Mesenchymal stem cell (in vitro differentiated cells and primary cell): ENCODE measurements around the gene PLAC1.

ENCODE experiments used
- DNase-seq: peaks from one replicate; pipeline ENCODE4 v3.0.0-alpha.2; 2013
- H2AFZ ChIP-seq: one replicate; pipeline ENCODE4 v1.6.1; 2013; ENCODE audit warnings: low read depth, mild to moderate bottlenecking, control low read depth, inconsistent platforms, low read length, moderate library complexity
- H2AK5ac ChIP-seq: 2 replicates; pipeline ENCODE4 v1.6.1; 2013; ENCODE audit warnings: low read length, moderate library complexity, mild to moderate bottlenecking, inconsistent platforms; ENCODE audit not compliant: severe bottlenecking
- H2BK120ac ChIP-seq: one replicate; pipeline ENCODE4 v1.6.1; 2013; ENCODE audit warnings: low read depth, mild to moderate bottlenecking, inconsistent platforms, low read length, moderate library complexity
- H2BK12ac ChIP-seq, 2 experiments: one replicate each; pipeline ENCODE4 v1.6.1; 2013; ENCODE audit warnings: inconsistent platforms in 2 of 2, low read length in 2 of 2, mild to moderate bottlenecking in 2 of 2, moderate library complexity in 2 of 2, control low read depth in 1 of 2
- H2BK15ac ChIP-seq: one replicate; pipeline ENCODE4 v1.6.1; 2013; ENCODE audit warnings: mild to moderate bottlenecking, low read depth, inconsistent platforms; ENCODE audit not compliant: poor library complexity, severe bottlenecking
- H2BK5ac ChIP-seq: 2 replicates; pipeline ENCODE4 v1.6.1; 2013; ENCODE audit warnings: low read depth, mild to moderate bottlenecking, low read length, control low read depth, inconsistent platforms; ENCODE audit not compliant: poor library complexity, severe bottlenecking
- H3K14ac ChIP-seq, 2 experiments: one replicate each; pipeline ENCODE4 v1.6.1; 2013; ENCODE audit warnings: inconsistent platforms in 2 of 2, low read length in 2 of 2, control low read depth in 1 of 2, mild to moderate bottlenecking in 1 of 2, moderate library complexity in 1 of 2
- H3K18ac ChIP-seq, 2 experiments: one replicate each; pipeline ENCODE4 v1.6.1; 2013; ENCODE audit warnings: inconsistent platforms in 2 of 2, low read length in 2 of 2, control low read depth in 1 of 2, low read depth in 1 of 2, mild to moderate bottlenecking in 1 of 2
- H3K23ac ChIP-seq, 2 experiments: one replicate each; pipeline ENCODE4 v1.6.1; 2013; ENCODE audit warnings: inconsistent platforms in 2 of 2, low read length in 2 of 2, mild to moderate bottlenecking in 2 of 2, moderate library complexity in 2 of 2, control low read depth in 1 of 2
- H3K27ac ChIP-seq: 2 replicates; pipeline ENCODE4 v1.5.1; 2013; ENCODE audit warnings: mild to moderate bottlenecking, moderate library complexity, low read length, control low read depth, inconsistent platforms; ENCODE audit not compliant: poor library complexity, severe bottlenecking
- H3K27me3 ChIP-seq, 2 experiments: 2 replicates each; pipeline versions ENCODE4 v1.6.1 to v1.7.0; 2013; ENCODE audit warnings: low read length in 2 of 2, mild to moderate bottlenecking in 2 of 2, moderate library complexity in 2 of 2, control low read depth in 1 of 2, inconsistent platforms in 1 of 2; ENCODE audit not compliant: control insufficient read depth in 1 of 2, insufficient read depth in 1 of 2
- H3K36me3 ChIP-seq, 2 experiments: 2 replicates each; pipeline versions ENCODE4 v1.6.1 to v1.7.0; 2013; ENCODE audit warnings: low read length in 2 of 2, control low read depth in 1 of 2, inconsistent platforms in 1 of 2, low read depth in 1 of 2, mild to moderate bottlenecking in 1 of 2; ENCODE audit not compliant: insufficient read depth in 2 of 2, control insufficient read depth in 1 of 2
- H3K4ac ChIP-seq, 2 experiments: one replicate each; pipeline ENCODE4 v1.6.1; 2013; ENCODE audit warnings: inconsistent platforms in 2 of 2, low read length in 2 of 2, mild to moderate bottlenecking in 2 of 2, moderate library complexity in 2 of 2, control low read depth in 1 of 2, low read depth in 1 of 2
- H3K4me1 ChIP-seq: 2 replicates; pipeline ENCODE4 v1.6.1; 2013; ENCODE audit warnings: low read depth, low read length, control low read depth; ENCODE audit not compliant: control insufficient read depth, insufficient read depth
- H3K4me2 ChIP-seq: 2 replicates; pipeline ENCODE4 v1.6.1; 2013; ENCODE audit warnings: low read length, mild to moderate bottlenecking, inconsistent platforms; ENCODE audit not compliant: poor library complexity, severe bottlenecking
- H3K4me3 ChIP-seq, 2 experiments: 2 replicates each; pipeline versions ENCODE4 v1.5.1 to v1.7.0; 2013; ENCODE audit warnings: low read length in 2 of 2, mild to moderate bottlenecking in 2 of 2, control low read depth in 1 of 2, low read depth in 1 of 2; ENCODE audit not compliant: insufficient read depth in 1 of 2
- H3K79me1 ChIP-seq: replicated peaks from 2 replicates; pipeline ENCODE4 v1.6.1; 2013; ENCODE audit warnings: mild to moderate bottlenecking, control low read depth, low read length, inconsistent platforms; ENCODE audit not compliant: poor library complexity, severe bottlenecking
- H3K9ac ChIP-seq: 2 replicates; pipeline ENCODE4 v1.7.0; 2013; ENCODE audit warnings: mild to moderate bottlenecking, low read length, moderate library complexity
- H3K9me3 ChIP-seq: 2 replicates; pipeline ENCODE4 v1.7.0; 2013; ENCODE audit warnings: mild to moderate bottlenecking, low read length; ENCODE audit not compliant: control insufficient read depth
- H4K8ac ChIP-seq: one replicate; pipeline ENCODE4 v1.6.1; 2013; ENCODE audit warnings: inconsistent platforms, mild to moderate bottlenecking, low read length, moderate library complexity
- H4K91ac ChIP-seq: one replicate; pipeline ENCODE4 v1.6.1; 2013; ENCODE audit warnings: mild to moderate bottlenecking, low read length, inconsistent platforms
- WGBS: methylation state at CpG from one replicate; pipeline ENCODE4 v1.1.7; 2013; ENCODE audit warnings: mixed read lengths; 5-methylcytosine and 5-hydroxymethylcytosine counted together

Gene PLAC1

DNA sequence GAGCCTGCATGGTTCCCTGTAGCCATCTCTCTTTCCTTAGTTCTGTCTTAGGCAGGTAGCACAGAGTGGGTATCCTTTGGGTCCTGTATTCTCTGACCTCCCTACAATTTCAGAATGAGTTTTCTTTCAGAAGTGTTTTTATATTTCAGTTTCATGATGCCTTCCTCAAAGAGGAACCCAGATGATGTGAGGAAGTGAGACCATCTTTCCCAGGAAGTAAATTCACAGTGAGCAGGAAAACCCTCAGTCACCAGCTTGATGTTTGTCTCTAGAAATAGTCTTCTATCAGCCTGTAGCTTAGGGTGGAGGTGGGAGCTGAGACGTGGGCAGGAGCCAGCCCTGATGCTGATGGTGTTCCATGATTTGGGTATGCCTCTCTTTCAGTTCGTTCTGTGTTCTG, 16.9 kb downstream of the PLAC1 start:
- DNase-seq = no peak
- no peak overlapping the region for H3K4me3 ChIP-seq
- H3K27me3 ChIP-seq = peaks cover 0 to 10% of the 10 kb centered on the region in 2 experiments
- H3K79me1 ChIP-seq = no peaks in the 10 kb centered on the region
- no peak overlapping the region for H3K9ac ChIP-seq
- no peak overlapping the region for H2BK15ac ChIP-seq
- no peak overlapping the region for H3K18ac ChIP-seq
- H3K14ac ChIP-seq = no peak overlapping the region
- 100% methylated on average over 2 of the region's 2 CpGs for WGBS
- no peak overlapping the region for H2BK5ac ChIP-seq
- no peak overlapping the region for H3K4ac ChIP-seq
- H4K8ac ChIP-seq = no peak overlapping the region
- no peaks in the 10 kb centered on the region for H3K36me3 ChIP-seq
- H3K23ac ChIP-seq = no peak overlapping the region
- no peak overlapping the region for H2BK12ac ChIP-seq
- no peak overlapping the region for H2BK120ac ChIP-seq
- no peak overlapping the region for H3K4me2 ChIP-seq
- no peak overlapping the region for H2AFZ ChIP-seq
- H3K27ac ChIP-seq = no peak overlapping the region
- peak overlapping the region; percentile 28 for H2AK5ac ChIP-seq
- H4K91ac ChIP-seq = no peak overlapping the region
- no peaks in the 10 kb centered on the region for H3K4me1 ChIP-seq
- H3K9me3 ChIP-seq = no peaks in the 10 kb centered on the region

DNA sequence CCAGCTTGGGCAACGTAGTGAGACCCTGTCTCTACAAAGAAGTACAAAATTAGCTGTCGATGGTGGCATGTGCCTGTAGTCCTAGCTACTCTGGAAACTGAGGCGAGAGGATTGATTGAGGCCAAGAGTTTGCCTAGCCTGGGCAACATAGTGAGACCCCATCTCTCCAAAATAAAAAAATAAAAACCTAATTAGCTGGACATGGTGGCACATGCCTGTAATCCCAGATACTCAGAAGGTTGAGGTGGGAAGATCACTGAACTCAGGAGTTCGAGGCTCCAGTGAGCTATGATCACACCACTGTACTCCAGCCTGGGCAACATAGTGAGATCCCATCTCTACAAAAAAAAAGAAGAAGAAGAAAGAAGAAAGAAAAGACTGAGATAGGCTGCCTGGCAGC, 17.4 kb downstream of the PLAC1 start:
- DNase-seq = no peak

DNA sequence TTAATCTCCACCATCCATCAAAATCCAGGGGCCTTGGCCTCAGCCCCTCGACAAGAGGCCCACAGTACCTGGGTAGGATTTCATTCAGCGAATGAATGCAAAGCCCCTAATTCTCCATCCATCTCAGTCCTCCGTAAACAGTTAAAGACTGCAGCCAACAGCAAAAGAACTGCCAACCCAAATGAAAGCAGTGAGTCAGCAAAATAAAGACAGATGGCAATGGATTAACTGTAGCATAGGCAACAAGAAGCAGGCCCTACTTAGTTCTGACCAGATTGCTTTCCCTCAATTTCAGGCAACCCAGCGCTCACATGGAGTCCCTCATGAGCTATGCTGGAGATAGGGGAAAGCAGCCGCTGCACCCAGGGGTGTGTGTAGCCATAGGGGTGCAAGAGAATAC, 21.4 kb downstream of the PLAC1 start:
- H3K18ac ChIP-seq = peak overlapping the region; percentile 21 to 22
- no peak overlapping the region for H2AFZ ChIP-seq
- no peak overlapping the region for H3K27ac ChIP-seq
- DNase-seq = no peak
- no peaks in the 10 kb centered on the region for H3K4me1 ChIP-seq
- H2BK120ac ChIP-seq = no peak overlapping the region
- H3K27me3 ChIP-seq = no peaks in the 10 kb centered on the region
- WGBS = 92% methylated on average over 4 of the region's 5 CpGs
- H3K79me1 ChIP-seq = no peaks in the 10 kb centered on the region
- H4K91ac ChIP-seq = peak overlapping the region; percentile 15
- no peak overlapping the region for H2BK5ac ChIP-seq
- no peak overlapping the region for H3K4me3 ChIP-seq
- H3K4ac ChIP-seq = no peak overlapping the region
- H3K36me3 ChIP-seq = no peaks in the 10 kb centered on the region
- H3K9me3 ChIP-seq = no peaks in the 10 kb centered on the region
- H2BK12ac ChIP-seq = peak overlapping the region; percentile 63 to 66
- H4K8ac ChIP-seq = peak overlapping the region; percentile 87
- no peak overlapping the region for H3K9ac ChIP-seq
- H3K4me2 ChIP-seq = no peak overlapping the region
- no peak overlapping the region for H3K14ac ChIP-seq
- H2BK15ac ChIP-seq = no peak overlapping the region
- H2AK5ac ChIP-seq = no peak overlapping the region
- H3K23ac ChIP-seq = no peak overlapping the region

More for the DNA sequence above, 17.4 kb downstream of the PLAC1 start:
- Histone ChIP-seq H2BK120ac (no peak overlapping the region), H3K23ac (no peak overlapping the region), H4K91ac (no peak overlapping the region), H3K14ac (no peak overlapping the region), H3K4ac (no peak overlapping the region), H3K4me3 (no peak overlapping the region), H3K36me3 (no peaks in the 10 kb centered on the region), H3K79me1 (no peaks in the 10 kb centered on the region), H2BK12ac (no peak overlapping the region), H2BK15ac (no peak overlapping the region), H3K27ac (no peak overlapping the region), H2BK5ac (no peak overlapping the region), H3K4me2 (no peak overlapping the region), H3K9me3 (no peaks in the 10 kb centered on the region), H4K8ac (no peak overlapping the region), H2AFZ (no peak overlapping the region), H3K4me1 (no peaks in the 10 kb centered on the region), H2AK5ac (no peak overlapping the region), H3K27me3 (peaks cover 0 to 6% of the 10 kb centered on the region in 2 experiments), H3K18ac (no peak overlapping the region), H3K9ac (no peak overlapping the region)
- WGBS = 86% methylated on average over 1 of the region's 4 CpGs

DNA sequence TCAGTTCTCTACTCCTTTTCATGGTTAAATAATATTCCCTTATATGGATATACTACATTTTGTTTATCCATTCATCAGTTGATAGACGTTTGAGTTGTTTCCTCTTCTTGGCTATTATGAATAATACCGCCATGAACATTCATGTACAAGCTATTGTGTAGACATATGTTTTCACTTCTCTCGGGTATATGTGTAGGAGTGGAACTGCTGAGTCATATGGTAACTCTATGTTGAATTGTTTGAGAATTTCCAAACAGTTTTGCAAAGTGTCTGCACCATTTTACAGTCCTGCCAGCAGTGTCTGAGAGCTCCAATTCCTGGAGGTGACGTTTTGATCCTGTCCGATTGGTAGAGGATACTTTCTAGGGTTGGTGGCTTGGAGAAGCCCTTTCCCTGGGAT, 23.6 kb downstream of the PLAC1 start:
- no peak overlapping the region for H2AK5ac ChIP-seq
- H3K27me3 ChIP-seq = no peaks in the 10 kb centered on the region
- no peak overlapping the region for H3K18ac ChIP-seq
- H3K9me3 ChIP-seq = no peaks in the 10 kb centered on the region
- H3K14ac ChIP-seq = no peak overlapping the region
- H3K36me3 ChIP-seq = no peaks in the 10 kb centered on the region
- no peak overlapping the region for H3K27ac ChIP-seq
- no peak overlapping the region for H4K91ac ChIP-seq
- H3K4me3 ChIP-seq = no peak overlapping the region
- no peak overlapping the region for H2AFZ ChIP-seq
- no peak overlapping the region for H2BK120ac ChIP-seq
- H4K8ac ChIP-seq = no peak overlapping the region
- H3K9ac ChIP-seq = no peak overlapping the region
- WGBS = 40% methylated on average over 1 of the region's 5 CpGs
- no peak overlapping the region for H2BK12ac ChIP-seq
- H3K23ac ChIP-seq = no peak overlapping the region
- no peaks in the 10 kb centered on the region for H3K79me1 ChIP-seq
- H2BK15ac ChIP-seq = no peak overlapping the region
- H3K4me1 ChIP-seq = peaks cover 3% of the 10 kb centered on the region
- H3K4me2 ChIP-seq = no peak overlapping the region
- no peak overlapping the region for H3K4ac ChIP-seq
- no peak overlapping the region for H2BK5ac ChIP-seq
- DNase-seq = peak; percentile 33
